Measurements from ENCODE around the gene GRIK2. TPM values are rescaled to one million over a fixed set of nuclear protein-coding genes. Genes with fewer than 3 reads are reported as not detected.
"Not testable (repeated sequence)": the region's sequence is repeated elsewhere in the genome, so short reads cannot be mapped to it uniquely, and the experiment has no call there.

GRIK2 gene
- total and polyA plus RNA-seq, 2 of the 4 experiments (the other 2 are of a cell fraction): 8.2 to 15.2 TPM

- in situ Hi-C loops (cut with MboI; ENCODE audit: low sequenced_read_pairs); POLR2A ChIA-PET (ENCODE audit: unreplicated experiment): not testable (repeated sequence)
- TF ChIP-seq CEBPB (IDR thresholded peaks at IDR 0.05; ENCODE audit: low read depth, low read length): peak; percentile 46; the same call in 1 of the 2 replicates
Observed at GRCh38 chr6:101638865-101639264, 245.4 kb downstream of the GRIK2 start.

More at GRCh38 chr6:101638865-101639264, 245.4 kb downstream of the GRIK2 start:
- H3K4me3 ChIP-seq (ENCODE audit: insufficient read depth, low read depth, low read length); H3K79me1 ChIP-seq (ENCODE audit: low read depth in 1 of 2, low read length in 2 of 2); H3K14ac ChIP-seq (replicated peaks; ENCODE audit: low read depth, low read length); H4K91ac ChIP-seq (ENCODE audit: insufficient read depth, low read depth, low read length); H3K4me1 ChIP-seq (ENCODE audit: control insufficient read depth, insufficient read depth, low read length); H3K9me1 ChIP-seq (ENCODE audit: insufficient read depth, low read length); H3K9ac ChIP-seq (ENCODE audit: low read depth, low read length); DNase-seq; CTCF ChIA-PET; H3K27me3 ChIP-seq (ENCODE audit: control insufficient read depth, insufficient read depth, low read length); BruUV-seq (replicated peaks); H4K5ac ChIP-seq (ENCODE audit: low read depth, low read length); H2AK9ac ChIP-seq (replicated peaks; ENCODE audit: low read depth, low read length, poor library complexity); H2BK15ac ChIP-seq (ENCODE audit: low read depth, low read length); H3K36me3 ChIP-seq (ENCODE audit: control insufficient read depth, insufficient read depth, low read length); H3K27ac ChIP-seq (ENCODE audit: insufficient read depth, low read length); dilution Hi-C loops (cut with HindIII; ENCODE audit: low sequenced_read_pairs, unreplicated experiment); H2BK20ac ChIP-seq (ENCODE audit: low read depth, low read length); H4K20me1 ChIP-seq (ENCODE audit: insufficient read depth, low read length); H4K8ac ChIP-seq (ENCODE audit: low read depth in 2 of 2, low read length in 2 of 2); H3K23ac ChIP-seq (ENCODE audit: low read depth, low read length); intact Hi-C loops (cut with micrococcal nuclease); H3K4ac ChIP-seq (ENCODE audit: low read depth, low read length); H2AK5ac ChIP-seq (ENCODE audit: low read depth, low read length); H2AFZ ChIP-seq (replicated peaks; ENCODE audit: low read length, poor library complexity); H2BK120ac ChIP-seq (ENCODE audit: low read depth, low read length); H3K56ac ChIP-seq (ENCODE audit: extremely low read depth, insufficient read depth, low read length); H3K9me3 ChIP-seq (ENCODE audit: control insufficient read depth, insufficient read depth, low read length); H2BK5ac ChIP-seq (ENCODE audit: low read depth, low read length, poor library complexity, severe bottlenecking); ATAC-seq (ENCODE audit: low read depth); H3K4me2 ChIP-seq (ENCODE audit: low read depth, low read length): not testable (repeated sequence)
- WGBS, 2 experiments (ENCODE audit: extremely low coverage in 2 of 2, insufficient read length in 1 of 2): no CpG with 5 or more reads among the region's 11 CpGs
- 0 out of 2 replicates have a peak overlapping the region, but pooled peaks have one; percentile 63 for H3K18ac ChIP-seq (ENCODE audit: low read depth, low read length)

Measured in IMR-90 (cell line).